Glutamatergic neuron (in vitro differentiated cells): ENCODE measurements around the gene NSL1. TPM values are rescaled to one million over a fixed set of nuclear protein-coding genes. Genes with fewer than 3 reads are reported as not detected.
A peak's percentile ranks its signal among the peaks of the same experiment; 100 is the strongest.

Experiments
- DNase-seq: peaks from one replicate; pipeline ENCODE4 v3.0.0; 2022
- H3K27ac Mint-ChIP-seq: one replicate; pipeline ENCODE4 v1.8.0; 2020; ENCODE audit warnings: mild to moderate bottlenecking, mixed read lengths, inconsistent platforms; ENCODE audit not compliant: unreplicated experiment
- H3K27me3 Mint-ChIP-seq: one replicate; pipeline ENCODE4 v1.8.0; 2020; ENCODE audit warnings: mild to moderate bottlenecking, moderate library complexity, mixed read lengths, inconsistent platforms; ENCODE audit not compliant: unreplicated experiment
- H3K36me3 Mint-ChIP-seq: one replicate; pipeline ENCODE4 v1.8.0; 2020; ENCODE audit warnings: mild to moderate bottlenecking, mixed read lengths, inconsistent platforms; ENCODE audit not compliant: unreplicated experiment
- H3K4me1 Mint-ChIP-seq: one replicate; pipeline ENCODE4 v1.8.0; 2020; ENCODE audit warnings: mild to moderate bottlenecking, low read depth, mixed read lengths, inconsistent platforms; ENCODE audit not compliant: unreplicated experiment
- H3K4me3 Mint-ChIP-seq: one replicate; pipeline ENCODE4 v1.8.0; 2020; ENCODE audit warnings: mild to moderate bottlenecking, mixed read lengths, inconsistent platforms; ENCODE audit not compliant: unreplicated experiment
- H3K9me3 Mint-ChIP-seq: one replicate; pipeline ENCODE4 v1.8.0; 2020; ENCODE audit warnings: mild to moderate bottlenecking, moderate library complexity, mixed read lengths, inconsistent platforms; ENCODE audit not compliant: unreplicated experiment
- CTCF ChIP-seq: fragments of 200-600 bp; sonication (generic); IDR thresholded peaks from one replicate; pipeline ENCODE4 v1.5.0; 2021; ENCODE audit not compliant: partially characterized antibody, unreplicated experiment
- total RNA-seq: library from RNA; stranded (reverse); fragmentation: NEBNext Ultra II Directional; extraction: Animal tissue kit (Norgen Biotek cat#: 25700); gene quantifications from one replicate; pipeline ENCODE4 v1.2.1, GENCODE V29; 2021; ENCODE audit not compliant: unreplicated experiment

Gene NSL1
- total RNA-seq, 1 donor from 2014 or later: 35.0 TPM

GRCh38 chr1:212754193-212754592, 37.4 kb downstream of the NSL1 start:
- no peak overlapping the region for H3K4me3 Mint-ChIP-seq
- no peak for TF ChIP-seq CTCF
- H3K27me3 Mint-ChIP-seq: no peaks in the 10 kb centered on the region
- H3K27ac Mint-ChIP-seq: no peak overlapping the region
- peaks cover 5% of the 10 kb centered on the region for H3K4me1 Mint-ChIP-seq
- H3K36me3 Mint-ChIP-seq: peaks cover 2% of the 10 kb centered on the region
- DNase-seq: no peak
- H3K9me3 Mint-ChIP-seq: no peaks in the 10 kb centered on the region

- no peak for TF ChIP-seq CTCF
- no peak overlapping the region for H3K27ac Mint-ChIP-seq
- H3K4me3 Mint-ChIP-seq: no peak overlapping the region
- H3K9me3 Mint-ChIP-seq: no peaks in the 10 kb centered on the region
- no peaks in the 10 kb centered on the region for H3K36me3 Mint-ChIP-seq
- no peak for DNase-seq
- H3K27me3 Mint-ChIP-seq: no peaks in the 10 kb centered on the region
- H3K4me1 Mint-ChIP-seq: peaks cover 5% of the 10 kb centered on the region
These were observed 37.8 kb downstream of the NSL1 start for GRCh38 chr1:212753749-212754148.

GRCh38 chr1:212752934-212753497, 38.6 kb downstream of the NSL1 start:
- H3K9me3 Mint-ChIP-seq: no peaks in the 10 kb centered on the region
- peaks cover 5% of the 10 kb centered on the region for H3K4me1 Mint-ChIP-seq
- no peak for TF ChIP-seq CTCF
- no peak overlapping the region for H3K4me3 Mint-ChIP-seq
- H3K27me3 Mint-ChIP-seq: no peaks in the 10 kb centered on the region
- H3K27ac Mint-ChIP-seq: no peak overlapping the region
- DNase-seq: no peak
- H3K36me3 Mint-ChIP-seq: no peaks in the 10 kb centered on the region

GRCh38 chr1:212752252-212752933, 39.2 kb downstream of the NSL1 start:
- Mint-ChIP-seq H3K9me3 (no peaks in the 10 kb centered on the region), H3K4me1 (peaks cover 5% of the 10 kb centered on the region), H3K36me3 (no peaks in the 10 kb centered on the region), H3K27ac (no peak overlapping the region), H3K4me3 (no peak overlapping the region), H3K27me3 (no peaks in the 10 kb centered on the region)
- DNase-seq: no peak
- no peak for TF ChIP-seq CTCF

GRCh38 chr1:212749821-212750535, 41.6 kb downstream of the NSL1 start:
- Mint-ChIP-seq H3K27ac (no peak overlapping the region), H3K9me3 (no peaks in the 10 kb centered on the region), H3K27me3 (no peaks in the 10 kb centered on the region)

More at GRCh38 chr1:212749821-212750535, 41.6 kb downstream of the NSL1 start:
- no peak for DNase-seq
- H3K4me1 Mint-ChIP-seq: peaks cover 4% of the 10 kb centered on the region
- TF ChIP-seq CTCF: peak; percentile 84
- no peak overlapping the region for H3K4me3 Mint-ChIP-seq
- H3K36me3 Mint-ChIP-seq: no peaks in the 10 kb centered on the region
